Subcutaneous abdominal adipose tissue (tissue), 5 donors: ENCODE measurements around the gene OR13J1.
A peak's percentile ranks its signal among the peaks of the same experiment; 100 is the strongest.

Experiments used
- H3K27ac ChIP-seq: one replicate; pipeline ENCODE4 v1.7.0; 2013; ENCODE audit warnings: low read depth, mild to moderate bottlenecking, inconsistent platforms, low read length, moderate library complexity
- H3K27me3 ChIP-seq, 5 donors: one replicate each; pipeline ENCODE4 v1.7.0; 2013; ENCODE audit warnings: low read length in 5 of 5, inconsistent platforms in 1 of 5; ENCODE audit not compliant: control insufficient read depth in 5 of 5, insufficient read depth in 4 of 5
- H3K36me3 ChIP-seq, 5 donors: one replicate each; pipeline ENCODE4 v1.7.0; 2013; ENCODE audit warnings: low read length in 5 of 5; ENCODE audit not compliant: control insufficient read depth in 5 of 5, insufficient read depth in 5 of 5
- H3K4me1 ChIP-seq, 5 donors: one replicate each; pipeline ENCODE4 v1.7.0; 2013; ENCODE audit warnings: low read length in 5 of 5, mild to moderate bottlenecking in 3 of 5, moderate library complexity in 1 of 5; ENCODE audit not compliant: control insufficient read depth in 5 of 5, insufficient read depth in 5 of 5
- H3K4me3 ChIP-seq, 5 donors: one replicate each; pipeline ENCODE4 v1.7.0; 2013; ENCODE audit warnings: low read length in 5 of 5, low read depth in 1 of 5
- H3K9ac ChIP-seq, 5 donors: one replicate each; pipeline ENCODE4 v1.7.0; 2013; ENCODE audit warnings: low read length in 5 of 5, mild to moderate bottlenecking in 4 of 5, moderate library complexity in 3 of 5
- H3K9me3 ChIP-seq, 5 donors: one replicate each; pipeline ENCODE4 v1.7.0; 2013; ENCODE audit warnings: low read length in 5 of 5; ENCODE audit not compliant: control insufficient read depth in 5 of 5
- donor health status: healthy.
- donor health status: healthy.
- donor health status: healthy.
- donor health status: healthy.
- donor health status: healthy.

OR13J1 gene

DNA sequence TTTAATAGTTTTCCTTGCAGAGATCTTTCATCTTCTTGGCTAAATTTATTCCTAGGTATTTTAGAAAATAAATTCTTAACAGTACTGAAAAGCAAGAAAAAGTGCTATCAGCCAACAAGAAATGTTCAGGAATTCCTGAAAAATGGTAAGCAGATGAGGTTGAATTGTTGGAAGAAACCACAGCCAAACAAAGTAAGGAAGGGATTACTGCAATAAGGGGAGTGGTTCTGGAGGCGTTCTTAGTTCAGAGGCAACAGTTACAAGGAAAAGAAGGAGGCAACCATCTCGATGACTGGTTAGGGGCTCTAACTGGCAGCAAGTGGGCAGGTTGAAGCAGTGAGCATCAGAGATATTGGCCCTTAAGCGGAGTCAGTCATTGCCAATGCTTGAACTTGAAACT, 12.8 kb upstream of the OR13J1 start:
- Histone ChIP-seq H3K4me3 (no peak overlapping the region), H3K4me1 (peaks cover 0 to 4% (median 3%) of the 10 kb centered on the region in 5 donors), H3K27ac (no peak overlapping the region), H3K27me3 (no peaks in the 10 kb centered on the region), H3K9me3 (no peaks in the 10 kb centered on the region), H3K36me3 (no peaks in the 10 kb centered on the region), H3K9ac (no peak overlapping the region)

DNA sequence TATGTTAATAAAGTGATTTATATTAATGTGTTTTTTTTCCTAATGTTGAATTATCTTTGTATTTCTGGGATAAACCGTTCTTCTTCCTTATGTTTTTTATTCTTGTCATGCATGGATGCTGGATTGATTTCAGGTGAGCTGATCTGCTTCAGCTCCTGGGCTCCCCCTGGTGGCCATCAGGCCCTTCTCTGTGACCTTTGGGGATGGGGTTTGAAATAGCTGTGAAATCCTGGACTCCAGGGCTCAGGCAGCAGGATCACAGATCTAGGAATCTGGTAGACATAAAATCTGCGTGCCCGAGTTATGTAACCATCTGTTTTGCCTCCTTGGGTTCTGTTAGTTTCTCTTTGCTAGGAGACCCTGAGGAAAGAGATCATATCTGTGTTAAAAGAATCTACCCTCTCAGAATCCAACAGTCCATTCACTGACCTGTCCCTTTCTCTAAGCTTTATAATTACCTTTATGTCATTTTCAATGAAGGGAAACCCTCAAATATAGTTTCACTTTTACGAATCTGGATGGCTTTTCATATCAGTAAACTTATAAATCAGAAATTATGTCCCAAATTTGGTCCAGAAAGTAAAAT, 12.2 kb upstream of the OR13J1 start:
- no peak overlapping the region for H3K27ac ChIP-seq
- peak overlapping the region in 1 of 5 donors; percentile 7 for H3K9ac ChIP-seq

DNA sequence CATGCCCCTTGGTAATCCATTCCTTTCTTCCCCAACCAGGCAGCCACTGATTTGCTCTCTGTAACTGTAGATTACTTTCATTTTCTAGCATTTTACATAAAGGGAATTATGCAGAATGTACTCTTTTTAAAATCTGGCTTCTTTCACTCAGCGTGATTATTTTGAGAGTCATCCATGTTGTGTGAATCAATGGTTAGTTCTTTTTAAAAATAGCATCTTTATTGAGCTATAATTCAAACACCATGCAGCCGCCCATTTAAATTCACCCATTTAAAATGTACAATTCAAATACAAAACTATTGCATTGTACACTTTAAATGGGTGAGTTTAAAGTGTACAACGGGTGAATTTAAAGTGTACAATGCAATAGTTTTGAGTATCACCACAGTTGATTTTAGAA, 2.3 kb upstream of the OR13J1 start:
- peaks cover 0 to 27% (median 12%) of the 10 kb centered on the region in 5 donors for H3K27me3 ChIP-seq
- H3K9ac ChIP-seq = no peak overlapping the region
- H3K36me3 ChIP-seq = no peaks in the 10 kb centered on the region
- H3K4me3 ChIP-seq = no peak overlapping the region
- H3K27ac ChIP-seq = no peak overlapping the region
- peaks cover 0 to 9% (median 5%) of the 10 kb centered on the region in 5 donors for H3K9me3 ChIP-seq
- H3K4me1 ChIP-seq = no peaks in the 10 kb centered on the region

More for the DNA sequence above, 12.2 kb upstream of the OR13J1 start:
- peaks cover 0 to 6% (median 2%) of the 10 kb centered on the region in 5 donors for H3K9me3 ChIP-seq
- H3K27me3 ChIP-seq = no peaks in the 10 kb centered on the region
- no peak overlapping the region for H3K4me3 ChIP-seq
- no peaks in the 10 kb centered on the region for H3K36me3 ChIP-seq
- H3K4me1 ChIP-seq = peaks cover 0 to 4% (median 3%) of the 10 kb centered on the region in 5 donors

DNA sequence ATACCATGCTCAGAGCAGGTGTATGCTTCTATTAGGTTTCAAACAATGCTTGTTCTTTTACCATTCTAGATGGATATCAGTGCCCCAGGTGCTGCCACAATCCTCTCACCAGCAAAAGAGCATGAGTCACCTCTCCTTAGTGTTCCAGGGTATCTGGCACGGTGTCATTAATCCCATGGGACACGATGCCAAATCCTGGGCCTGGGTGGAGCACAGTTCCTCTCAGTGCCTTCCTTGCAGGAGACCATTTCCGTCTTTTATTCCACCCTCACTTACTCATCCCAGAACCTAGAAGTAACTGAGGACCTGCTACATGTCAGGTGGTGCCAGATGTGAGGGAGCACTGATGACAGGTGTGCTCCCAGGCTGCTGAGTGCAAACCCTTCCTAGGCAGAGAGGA, 1.3 kb upstream of the OR13J1 start:
- no peak overlapping the region for H3K4me3 ChIP-seq
- no peaks in the 10 kb centered on the region for H3K4me1 ChIP-seq
- no peak overlapping the region for H3K27ac ChIP-seq
- H3K27me3 ChIP-seq = peaks cover 0 to 31% (median 15%) of the 10 kb centered on the region in 5 donors
- no peaks in the 10 kb centered on the region for H3K36me3 ChIP-seq
- H3K9me3 ChIP-seq = no peaks in the 10 kb centered on the region
- H3K9ac ChIP-seq = no peak overlapping the region

DNA sequence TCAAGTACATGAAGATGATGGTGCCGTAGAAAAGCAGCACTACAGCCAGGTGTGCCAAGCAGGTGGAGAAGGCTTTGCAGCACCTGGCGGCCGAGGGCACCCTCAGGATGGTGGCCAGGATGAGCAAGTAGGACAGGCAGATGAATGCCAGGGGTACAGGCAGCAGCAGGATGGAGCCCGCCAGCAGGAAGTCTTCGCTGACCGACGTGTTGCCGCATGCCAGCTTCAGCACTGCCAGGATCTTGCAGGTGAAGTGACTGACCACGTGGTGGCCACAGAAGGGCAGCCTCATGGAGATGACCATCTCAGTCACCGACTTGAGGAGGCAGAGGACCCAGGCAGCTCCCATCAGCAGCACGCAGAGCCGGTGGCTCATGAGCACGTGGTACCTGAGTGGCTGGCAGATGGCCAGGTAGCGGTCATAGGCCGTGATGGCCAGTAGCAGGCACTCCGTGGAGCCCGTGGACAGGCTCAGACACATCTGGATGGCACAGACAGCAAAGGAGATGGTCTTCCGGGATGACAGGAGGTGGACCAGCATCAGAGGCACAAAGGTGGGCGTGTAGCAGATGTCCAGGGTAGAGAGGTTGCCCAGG, 482 bp downstream of the OR13J1 start:
- H3K4me1 ChIP-seq = no peaks in the 10 kb centered on the region
- no peak overlapping the region for H3K4me3 ChIP-seq
- no peak overlapping the region for H3K27ac ChIP-seq
- no peaks in the 10 kb centered on the region for H3K36me3 ChIP-seq
- H3K27me3 ChIP-seq = peaks cover 5 to 36% (median 21%) of the 10 kb centered on the region in 5 donors
- H3K9me3 ChIP-seq = no peaks in the 10 kb centered on the region
- H3K9ac ChIP-seq = no peak overlapping the region

DNA sequence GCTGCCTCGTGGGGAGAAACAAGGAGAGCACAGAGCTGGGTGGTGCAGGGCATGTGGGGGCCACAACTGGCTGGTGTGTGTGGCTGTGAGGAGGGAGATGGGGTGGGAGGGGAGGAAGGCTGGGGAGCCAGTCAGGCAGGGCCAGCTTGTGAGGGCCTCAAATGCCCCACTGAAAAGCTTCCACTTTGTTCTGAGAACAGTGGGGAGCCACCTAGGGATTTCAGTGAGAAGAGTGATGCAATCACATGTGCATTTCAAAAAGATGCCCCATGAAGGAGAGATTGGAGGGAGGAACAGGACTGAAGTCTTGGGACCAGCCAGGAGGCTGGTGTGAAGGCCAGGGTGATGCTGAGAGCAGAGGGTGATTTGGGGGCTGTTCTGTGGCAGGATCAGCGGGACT, 1.3 kb downstream of the OR13J1 start:
- H3K4me3 ChIP-seq = no peak overlapping the region
- H3K4me1 ChIP-seq = no peaks in the 10 kb centered on the region
- H3K36me3 ChIP-seq = no peaks in the 10 kb centered on the region
- H3K9me3 ChIP-seq = no peaks in the 10 kb centered on the region
- peaks cover 5 to 43% (median 28%) of the 10 kb centered on the region in 5 donors for H3K27me3 ChIP-seq
- no peak overlapping the region for H3K9ac ChIP-seq
- no peak overlapping the region for H3K27ac ChIP-seq

DNA sequence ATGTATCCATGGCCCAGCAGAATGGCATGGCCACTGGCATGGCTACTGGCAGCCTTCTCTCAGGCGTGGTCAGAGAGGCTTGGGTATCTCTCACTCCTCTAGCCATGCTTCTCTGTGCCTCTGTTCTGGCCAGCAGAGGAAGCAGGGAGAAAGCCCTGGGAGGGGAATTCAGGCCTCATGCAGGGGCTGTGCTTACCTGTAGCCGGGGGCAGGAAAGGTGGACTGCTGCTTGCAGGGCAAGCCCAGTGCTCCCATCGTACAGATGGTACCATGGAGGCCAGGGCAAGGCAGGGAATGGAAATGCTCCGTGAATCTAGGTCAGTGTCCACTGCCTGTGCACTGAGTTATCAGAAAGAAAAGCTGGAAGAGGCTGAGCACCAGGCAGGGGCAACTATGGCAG, 2.7 kb downstream of the OR13J1 start:
- H3K36me3 ChIP-seq = no peaks in the 10 kb centered on the region
- no peak overlapping the region for H3K9ac ChIP-seq
- H3K4me3 ChIP-seq = no peak overlapping the region
- no peak overlapping the region for H3K27ac ChIP-seq
- peaks cover 11 to 54% (median 36%) of the 10 kb centered on the region in 5 donors for H3K27me3 ChIP-seq
- H3K4me1 ChIP-seq = no peaks in the 10 kb centered on the region
- no peaks in the 10 kb centered on the region for H3K9me3 ChIP-seq

DNA sequence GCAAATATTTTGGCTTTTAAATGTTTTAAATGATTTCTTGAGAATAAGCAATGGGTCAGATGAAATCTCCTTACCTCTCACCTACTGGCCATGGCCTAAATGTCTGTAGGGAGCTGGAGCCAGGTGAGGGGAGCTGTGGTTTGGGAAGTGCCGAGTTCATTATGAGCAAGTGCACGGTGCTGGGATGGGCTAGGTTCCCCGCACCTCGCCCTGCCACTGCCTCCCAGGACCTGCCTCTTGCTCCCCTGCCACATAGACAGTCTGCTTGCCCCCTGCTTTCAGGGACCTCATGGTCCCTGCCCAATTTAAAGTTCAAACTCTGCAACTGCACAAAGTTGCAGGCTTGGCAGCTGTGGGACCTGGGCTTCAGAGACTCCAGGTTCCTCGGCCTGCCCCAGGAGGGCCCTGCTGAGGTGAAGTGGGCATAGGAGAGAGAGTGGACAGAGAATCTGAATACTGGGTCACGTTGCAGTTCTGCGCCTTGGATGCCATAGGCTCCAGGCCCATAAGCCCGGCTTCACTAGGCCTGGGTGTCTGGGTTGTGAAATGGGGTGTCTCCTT, 5.4 kb downstream of the OR13J1 start:
- no peaks in the 10 kb centered on the region for H3K9me3 ChIP-seq
- peaks cover 0 to 6% (median 0%) of the 10 kb centered on the region in 5 donors for H3K4me1 ChIP-seq
- no peak overlapping the region for H3K9ac ChIP-seq
- H3K27me3 ChIP-seq = peaks cover 11 to 71% (median 48%) of the 10 kb centered on the region in 5 donors
- no peak overlapping the region for H3K27ac ChIP-seq
- no peaks in the 10 kb centered on the region for H3K36me3 ChIP-seq
- no peak overlapping the region for H3K4me3 ChIP-seq

DNA sequence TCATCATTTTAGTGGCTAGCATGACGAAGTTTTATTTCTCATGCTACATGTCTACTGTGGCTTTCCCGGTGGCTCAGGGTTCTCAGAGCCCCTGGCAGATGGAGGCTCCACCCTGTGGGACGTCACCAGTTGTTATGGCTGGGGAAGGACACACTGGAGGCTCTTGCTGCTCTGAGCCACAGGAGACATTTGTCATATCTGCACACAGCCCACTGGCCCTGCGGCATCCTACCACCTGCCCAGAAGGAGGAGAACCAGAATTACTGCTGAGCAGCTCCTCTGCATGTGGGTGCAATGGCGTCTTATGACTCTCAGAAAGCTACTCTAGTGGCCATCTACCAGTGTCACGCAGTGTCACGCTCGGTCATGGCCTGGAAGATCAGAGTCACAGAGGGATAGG, 6.6 kb downstream of the OR13J1 start:
- H3K27ac ChIP-seq = no peak overlapping the region
- no peaks in the 10 kb centered on the region for H3K9me3 ChIP-seq
- H3K27me3 ChIP-seq = peaks cover 11 to 64% (median 39%) of the 10 kb centered on the region in 5 donors
- no peak overlapping the region for H3K4me3 ChIP-seq
- H3K36me3 ChIP-seq = no peaks in the 10 kb centered on the region
- no peak overlapping the region for H3K9ac ChIP-seq
- H3K4me1 ChIP-seq = peaks cover 0 to 14% (median 0%) of the 10 kb centered on the region in 5 donors

DNA sequence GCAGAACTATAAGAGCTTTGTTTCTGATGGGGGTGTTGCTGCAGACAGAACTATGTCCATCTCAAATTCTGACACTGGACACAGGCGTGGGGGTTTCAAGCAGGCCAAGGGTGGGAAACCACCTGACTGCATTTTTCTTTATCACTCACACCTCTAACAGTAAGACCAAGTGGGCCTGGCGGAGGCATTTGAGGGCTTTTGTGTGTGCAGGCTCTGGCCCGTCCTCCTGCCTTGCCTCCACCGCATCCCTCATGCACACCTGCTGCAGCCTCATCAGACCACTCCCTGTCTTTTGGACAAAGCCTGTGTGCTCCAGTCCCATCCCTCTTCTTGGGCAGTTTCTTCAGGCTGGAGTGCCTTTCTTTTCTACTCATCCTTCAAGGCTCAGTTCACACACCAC, 7.9 kb downstream of the OR13J1 start:
- H3K27ac ChIP-seq = no peak overlapping the region
- H3K4me3 ChIP-seq = no peak overlapping the region
- H3K9me3 ChIP-seq = no peaks in the 10 kb centered on the region
- H3K36me3 ChIP-seq = no peaks in the 10 kb centered on the region
- no peak overlapping the region for H3K9ac ChIP-seq
- H3K4me1 ChIP-seq = peaks cover 0 to 15% (median 0%) of the 10 kb centered on the region in 5 donors
- H3K27me3 ChIP-seq = peaks cover 11 to 55% (median 33%) of the 10 kb centered on the region in 5 donors
